Parietal lobe (tissue), 2 donors: Measurements from ENCODE around the gene RXFP4. TPM values are rescaled to one million over a fixed set of nuclear protein-coding genes. Genes with fewer than 3 reads are reported as not detected.

ENCODE experiments used
- small RNA-seq: library from RNA; depleted of rRNA; stranded (forward); fragments of <200 nt; gene quantifications from one replicate; pipeline ENCODE3, GENCODE V24; 2014; ENCODE audit warnings: low replicate concordance
- total RNA-seq: library from RNA; depleted of rRNA; stranded (reverse); fragments of >200 nt; gene quantifications from one replicate; pipeline ENCODE4 v1.2.3, GENCODE V29; 2014

Gene RXFP4, protein sequence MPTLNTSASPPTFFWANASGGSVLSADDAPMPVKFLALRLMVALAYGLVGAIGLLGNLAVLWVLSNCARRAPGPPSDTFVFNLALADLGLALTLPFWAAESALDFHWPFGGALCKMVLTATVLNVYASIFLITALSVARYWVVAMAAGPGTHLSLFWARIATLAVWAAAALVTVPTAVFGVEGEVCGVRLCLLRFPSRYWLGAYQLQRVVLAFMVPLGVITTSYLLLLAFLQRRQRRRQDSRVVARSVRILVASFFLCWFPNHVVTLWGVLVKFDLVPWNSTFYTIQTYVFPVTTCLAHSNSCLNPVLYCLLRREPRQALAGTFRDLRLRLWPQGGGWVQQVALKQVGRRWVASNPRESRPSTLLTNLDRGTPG
- not detected for total RNA-seq

DNA sequence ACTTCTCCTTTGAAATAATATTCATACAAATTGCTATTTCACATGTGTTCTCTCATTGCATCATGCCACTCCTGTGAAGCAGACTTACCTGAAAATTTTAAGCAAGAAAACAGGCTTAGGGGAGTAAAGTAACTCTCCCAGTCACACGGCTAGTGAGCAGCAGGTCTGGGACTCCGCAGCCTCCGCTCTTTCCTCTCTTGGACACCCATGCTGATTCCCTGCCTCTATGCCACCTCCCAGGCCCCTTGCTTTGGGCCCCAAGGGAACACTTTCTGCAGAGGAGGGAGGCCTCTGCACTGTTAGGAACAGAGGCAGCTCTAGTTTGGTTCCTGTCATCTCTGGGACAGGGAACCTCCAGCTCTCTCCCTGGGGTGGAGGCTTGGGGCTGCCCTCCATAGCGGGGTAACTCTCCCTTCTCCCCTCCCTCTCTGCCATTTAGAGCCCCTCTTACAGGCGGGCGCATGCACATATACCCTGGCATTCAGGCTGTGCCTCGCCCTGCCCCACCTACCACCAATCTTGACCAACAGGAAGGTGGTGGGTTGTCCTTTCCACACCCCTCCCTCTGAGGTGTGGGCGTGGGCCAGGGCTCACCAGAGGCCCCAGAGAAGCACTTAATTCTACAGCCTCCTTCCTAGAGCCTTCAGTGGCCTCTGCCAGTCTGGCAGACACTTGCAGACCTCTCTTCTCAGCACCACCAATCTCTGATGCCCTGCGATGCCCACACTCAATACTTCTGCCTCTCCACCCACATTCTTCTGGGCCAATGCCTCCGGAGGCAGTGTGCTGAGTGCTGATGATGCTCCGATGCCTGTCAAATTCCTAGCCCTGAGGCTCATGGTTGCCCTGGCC, at the start of gene RXFP4:
RXFP4 (plus strand) TSS at position 646 of the 852 bp plus-strand sequence; CDS start at position 718, 72 bp downstream.

GRCh38 chr1:155911156-155912055, 30.0 kb upstream of the RXFP4 start, which contains the start of gene RIT1:
Gene RIT1, minus strand, starts transcription at chr1:155911349. Its CDS starts 588 bp downstream, at chr1:155910761.

DNA sequence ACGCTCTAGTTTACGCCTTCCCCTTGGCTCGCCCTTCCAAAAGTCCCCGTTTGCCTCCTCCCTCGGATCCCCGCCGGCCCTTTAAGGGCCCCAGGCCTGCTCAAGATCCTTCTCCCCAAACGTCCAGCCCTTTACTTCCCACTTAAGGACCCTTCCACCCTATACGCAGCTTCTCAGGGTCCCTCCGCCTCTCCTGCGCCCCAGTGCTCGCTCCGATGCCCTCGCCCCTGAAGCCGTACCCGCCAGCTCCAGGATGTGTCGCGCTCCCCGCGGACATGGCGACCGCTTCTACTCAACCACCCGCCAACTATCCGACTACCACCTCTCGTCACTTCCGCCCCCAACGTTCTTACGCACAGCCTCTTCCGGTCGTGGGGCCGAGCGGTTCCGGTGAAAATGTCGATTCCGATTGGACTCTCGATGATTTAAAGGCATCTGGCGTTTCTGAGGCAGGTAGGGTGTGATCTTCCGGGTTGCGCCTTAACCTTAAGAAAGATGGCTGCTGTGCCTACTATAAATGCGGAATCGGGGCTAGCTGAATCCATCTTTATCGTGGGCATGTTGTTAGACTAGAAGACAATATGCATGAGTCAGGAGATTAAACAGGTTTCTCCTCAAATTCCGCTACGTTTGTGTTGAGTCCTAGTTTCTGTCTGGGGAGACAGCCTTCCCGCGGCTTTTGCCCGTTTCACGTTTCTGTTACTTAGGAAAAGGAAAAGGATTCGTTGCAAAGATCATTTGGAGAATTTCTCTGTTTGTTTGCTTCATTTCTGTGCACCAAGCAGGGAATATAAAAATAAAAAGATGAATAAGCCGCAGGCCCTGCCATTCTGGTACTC, 7.1 kb upstream of the RXFP4 start, which contains the start of gene KHDC4:
KHDC4 (minus strand) TSS at position 317 of the 839 bp plus-strand sequence; CDS start at position 277, 40 bp downstream.

DNA sequence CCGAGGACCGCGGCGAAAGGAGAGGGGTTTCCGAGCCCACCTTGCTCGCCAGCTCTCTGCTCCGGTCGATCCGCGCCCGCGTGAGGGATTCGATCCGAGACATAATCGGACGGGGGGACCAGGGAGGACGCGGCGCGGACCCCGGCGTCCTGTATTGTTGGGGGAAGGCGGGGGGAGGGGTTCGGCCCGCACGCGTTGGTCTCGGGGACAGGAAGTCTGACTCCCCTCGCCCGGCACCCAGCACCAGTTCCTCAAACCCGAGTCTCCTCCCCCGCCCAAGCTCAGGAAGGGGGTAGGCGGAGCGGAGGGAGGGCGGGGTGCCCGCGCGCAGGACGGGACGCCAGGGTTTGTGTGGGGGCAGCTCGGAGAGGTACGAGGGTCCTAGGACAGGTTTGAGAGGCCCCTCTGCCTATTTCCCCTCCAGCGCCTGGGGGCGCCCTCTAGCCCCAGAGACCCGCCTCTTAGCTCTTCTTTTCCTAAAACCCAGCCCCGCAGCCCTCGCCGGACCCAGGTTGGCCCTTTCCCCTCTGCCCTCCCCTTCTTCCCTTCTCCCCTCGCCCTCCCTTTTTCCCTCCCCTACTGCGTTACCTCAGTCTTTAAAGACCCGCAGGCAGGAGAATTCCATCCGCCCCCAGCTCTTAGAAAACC, 37.0 kb downstream of the RXFP4 start, which contains the start of gene ARHGEF2:
ARHGEF2 (minus strand) TSS at position 223 of the 648 bp plus-strand sequence; CDS start at position 103, 120 bp downstream.

Small RNAs within 50 kb of the gene (small RNA-seq; reads per million reads assigned to genes)
- gene MIR6738: not detected
- not detected for gene RF00015
- gene SCARNA4: not detected
- gene SNORA80E: 47.6 reads per million, percentile 94 among the genes with 10 or more reads in this experiment

Other genes with a start within 250 kb of the RXFP4 start
- gene GON4L, start 84.4 kb upstream of the RXFP4 start, total RNA-seq: 82.6 TPM
- 174 TPM for gene SYT11, start 82.1 kb upstream of the RXFP4 start, total RNA-seq
- gene RIT1, start 30.3 kb upstream of the RXFP4 start, total RNA-seq: 33.8 TPM
- gene KHDC4, start 7.2 kb upstream of the RXFP4 start, total RNA-seq: 61.7 TPM
- gene ARHGEF2, start 36.9 kb downstream of the RXFP4 start, total RNA-seq: 185 TPM
- gene SSR2, start 79.3 kb downstream of the RXFP4 start, total RNA-seq: 185 TPM
- 36.0 TPM for gene UBQLN4, start 112.2 kb downstream of the RXFP4 start, total RNA-seq
- 33.2 TPM for gene LAMTOR2, start 113.1 kb downstream of the RXFP4 start, total RNA-seq
- gene RAB25, start 119.5 kb downstream of the RXFP4 start, total RNA-seq: not detected
- gene MEX3A, start 140.8 kb downstream of the RXFP4 start, total RNA-seq: 69.5 TPM
- gene LMNA, start 173.1 kb downstream of the RXFP4 start, total RNA-seq: 30.4 TPM
- 34.4 TPM for gene SEMA4A, start 211.9 kb downstream of the RXFP4 start, total RNA-seq